Erythroblast (primary cell): ENCODE data around the gene PCDH9.

Source experiments
- GATA1 ChIP-seq: IDR thresholded peaks from 2 replicates; pipeline ENCODE4 v1.6.1; 2011; ENCODE audit warnings: low read depth, mild to moderate bottlenecking, control low read depth, low read length, moderate library complexity
- POLR2A ChIP-seq: IDR thresholded peaks from 2 replicates; pipeline ENCODE4 v1.6.1; 2011; ENCODE audit warnings: mild to moderate bottlenecking, low read length

- TF ChIP-seq POLR2A (no peak), GATA1 (no peak)
These were observed 187.6 kb downstream of the PCDH9 start for GRCh38 chr13:67042556-67042955.
